ENCODE data around the gene ST7. TPM values are rescaled to one million over a fixed set of nuclear protein-coding genes. Genes with fewer than 3 reads are reported as not detected.

Gene ST7
- total RNA-seq, 1 experiment from 2014 or later = 12.9 TPM

- H3K9me3 Mint-ChIP-seq = no peaks in the 10 kb centered on the region; a peak in 1 of 5 replicates
- H2BK12ac ChIP-seq (ENCODE audit: insufficient read length, low read depth, low read length) = no peak overlapping the region
- H2AK5ac ChIP-seq (ENCODE audit: insufficient read length, low read length) = no peak overlapping the region
- H3K4me2 ChIP-seq (ENCODE audit: insufficient read depth, insufficient read length, low read length) = no peak overlapping the region
- peaks cover 0 to 3% of the 10 kb centered on the region in 2 experiments; a peak in 1 of 4 replicates for H3K4me1 Mint-ChIP-seq
- H2BK20ac ChIP-seq (ENCODE audit: low read depth, low read length, poor library complexity, severe bottlenecking) = no peak overlapping the region
- no peak overlapping the region for H2BK120ac ChIP-seq (ENCODE audit: low read depth, low read length, poor library complexity, severe bottlenecking)
- H3K18ac ChIP-seq (ENCODE audit: insufficient read length, low read depth, low read length) = no peak overlapping the region
- H3T11ph ChIP-seq (ENCODE audit: low read length) = no peak overlapping the region
- H3K4me3 Mint-ChIP-seq = no peak overlapping the region
- no peak overlapping the region for H3K4ac ChIP-seq (ENCODE audit: low read depth, low read length)
- no peak for TF ChIP-seq CTCF (conservative IDR thresholded peaks at IDR 0.05)
- no peaks in the 10 kb centered on the region for H3K79me2 ChIP-seq (ENCODE audit: insufficient read depth, low read length)
- no peak overlapping the region; a peak in 1 of 7 replicates for H3K27ac Mint-ChIP-seq
- H2AFZ ChIP-seq (ENCODE audit: low read length) = no peak overlapping the region
- H3K23me2 ChIP-seq (ENCODE audit: insufficient read length, low read depth, low read length, poor library complexity, severe bottlenecking) = no peaks in the 10 kb centered on the region
- no peak overlapping the region for H3K14ac ChIP-seq (ENCODE audit: insufficient read depth, low read length)
- peaks cover 0 to 8% (median 2%) of the 10 kb centered on the region in 3 experiments; a peak in 2 of 7 replicates for H3K36me3 Mint-ChIP-seq (ENCODE audit: insufficient read depth in 1 of 3, low read depth in 3 of 3)
- H4K91ac ChIP-seq (ENCODE audit: insufficient read length, low read depth, low read length) = no peak overlapping the region
- no peaks in the 10 kb centered on the region for H3K27me3 Mint-ChIP-seq (ENCODE audit: low read depth)
- no peaks in the 10 kb centered on the region; the same call in 1 of the 2 replicates for H3K4me1 ChIP-seq (ENCODE audit: insufficient read depth, low read length)
- no peak overlapping the region for H3K23ac ChIP-seq (ENCODE audit: insufficient read length, low read depth, low read length)
- no peak for DNase-seq
- H3K27ac ChIP-seq (ENCODE audit: insufficient read length, low read depth, low read length) = no peak overlapping the region
- no peaks in the 10 kb centered on the region for H4K20me1 ChIP-seq (ENCODE audit: control insufficient read depth, insufficient read depth, insufficient read length)
- no peak overlapping the region for H2BK15ac ChIP-seq (ENCODE audit: low read depth, low read length)
- H3K27me3 ChIP-seq (ENCODE audit: insufficient read depth, low read length) = no peaks in the 10 kb centered on the region
- no peak overlapping the region for H2BK5ac ChIP-seq (ENCODE audit: insufficient read length, low read length)
- H4K5ac ChIP-seq (ENCODE audit: insufficient read length, low read depth, low read length) = no peak overlapping the region
- H4K8ac ChIP-seq (replicated peaks; ENCODE audit: insufficient read length, low read depth, low read length) = no peak overlapping the region
- no peak overlapping the region for H3K56ac ChIP-seq (ENCODE audit: insufficient read length, low read depth, low read length)
- no peaks in the 10 kb centered on the region for H3K79me1 ChIP-seq (ENCODE audit: insufficient read depth, low read depth, low read length, poor library complexity, severe bottlenecking)
- no peak overlapping the region for H3K9ac ChIP-seq (ENCODE audit: extremely low read depth, insufficient read length, low read length)
- no peaks in the 10 kb centered on the region for H3K9me3 ChIP-seq (ENCODE audit: control insufficient read depth, low read depth, low read length)
These were observed 71.5 kb downstream of the ST7 start for GRCh38 chr7:117024811-117025210.
